Neural cell (in vitro differentiated cells): Measurements from ENCODE around the gene PTPRK. TPM values are rescaled to one million over a fixed set of nuclear protein-coding genes. Genes with fewer than 3 reads are reported as not detected.

Experiments
- H2AFZ ChIP-seq: fragments of 200-600, 300-800 bp; sonication (generic), shearing (Covaris generic); 2 replicates; pipeline ENCODE4 v1.6.0; 2014; ENCODE audit warnings: low read depth, mild to moderate bottlenecking, antibody characterized with exemption, low read length, moderate library complexity
- H3F3A ChIP-seq: fragments of 200-600 bp; shearing (Covaris generic); 2 replicates; pipeline ENCODE4 v1.6.1; 2016; ENCODE audit warnings: mild to moderate bottlenecking, moderate library complexity, mixed read lengths, antibody characterized with exemption, low read length; ENCODE audit not compliant: insufficient read depth, poor library complexity, severe bottlenecking
- H3K27ac ChIP-seq: fragments of 200-600, 300-800 bp; sonication (generic), shearing (Covaris generic); 2 replicates; pipeline ENCODE4 v1.5.1; 2014; ENCODE audit warnings: mild to moderate bottlenecking, low read length, moderate library complexity
- H3K27me3 ChIP-seq: fragments of 300-800, 200-600 bp; sonication (generic), shearing (Covaris generic); 2 replicates; pipeline ENCODE4 v1.6.0; 2014; ENCODE audit warnings: mild to moderate bottlenecking, low read depth, low read length, moderate library complexity; ENCODE audit not compliant: insufficient read depth
- H3K36me3 ChIP-seq: fragments of 300-800, 200-600 bp; sonication (generic), shearing (Covaris generic); 2 replicates; pipeline ENCODE4 v1.5.1; 2014; ENCODE audit warnings: mild to moderate bottlenecking, antibody characterized with exemption, low read length, moderate library complexity; ENCODE audit not compliant: insufficient read depth
- H3K4me2 ChIP-seq: fragments of 300-800, 200-600 bp; sonication (generic), shearing (Covaris generic); 2 replicates; pipeline ENCODE4 v1.6.0; 2014; ENCODE audit warnings: mild to moderate bottlenecking, low read length
- H3K4me3 ChIP-seq: fragments of 300-800, 200-600 bp; sonication (generic), shearing (Covaris generic); 2 replicates; pipeline ENCODE4 v1.5.1; 2014; ENCODE audit warnings: mild to moderate bottlenecking, low read length, moderate library complexity
- H3K79me2 ChIP-seq: fragments of 200-600 bp; shearing (Covaris generic); replicated peaks from 2 replicates; pipeline ENCODE4 v1.6.0; 2014; ENCODE audit warnings: mild to moderate bottlenecking, low read length, moderate library complexity; ENCODE audit not compliant: insufficient read depth
- H3K9ac ChIP-seq: fragments of 300-800, 200-600 bp; sonication (generic), shearing (Covaris generic); 2 replicates; pipeline ENCODE4 v1.6.1; 2016; ENCODE audit warnings: mild to moderate bottlenecking, low read length, mixed read lengths
- H3K9me2 ChIP-seq: fragments of 200-600 bp; shearing (Covaris generic); 2 replicates; pipeline ENCODE4 v1.6.1; 2016; ENCODE audit warnings: mild to moderate bottlenecking, low read length, mixed read lengths; ENCODE audit not compliant: insufficient read depth
- H3K9me3 ChIP-seq: fragments of 200-600, 300-800 bp; sonication (generic), shearing (Covaris generic); 2 replicates; pipeline ENCODE4 v1.6.1; 2016; ENCODE audit warnings: mild to moderate bottlenecking, mixed run types, low read length, moderate library complexity, mixed read lengths
- H4K20me1 ChIP-seq: fragments of 200-600 bp; shearing (Covaris generic); 2 replicates; pipeline ENCODE4 v1.6.1; 2016; ENCODE audit warnings: mild to moderate bottlenecking, mixed run types; ENCODE audit not compliant: insufficient read depth
- EP300 ChIP-seq: fragments of 450-650 bp; conservative IDR thresholded peaks from 2 replicates; pipeline ENCODE4 v1.6.1; 2014; ENCODE audit warnings: antibody characterized with exemption, mild to moderate bottlenecking, moderate library complexity; ENCODE audit not compliant: poor library complexity, severe bottlenecking
- EZH2 ChIP-seq: fragments of 200-600, 300-800 bp; shearing (Covaris generic), sonication (generic); IDR thresholded peaks from 2 replicates; pipeline ENCODE4 v1.6.1; 2014; ENCODE audit warnings: antibody characterized with exemption, low read length, borderline replicate concordance, mild to moderate bottlenecking; ENCODE audit not compliant: insufficient read depth, poor library complexity, severe bottlenecking
- MXI1 ChIP-seq: fragments of 450-650 bp; conservative IDR thresholded peaks from 2 replicates; pipeline ENCODE4 v1.6.1; 2014; ENCODE audit warnings: antibody characterized with exemption, mild to moderate bottlenecking; ENCODE audit not compliant: poor library complexity, severe bottlenecking
- POLR2AphosphoS5 ChIP-seq: IDR thresholded peaks from 2 replicates; pipeline ENCODE4 v1.6.1; 2012
- RAD21 ChIP-seq: fragments of 450-650 bp; conservative IDR thresholded peaks from 2 replicates; pipeline ENCODE4 v1.6.1; 2014; ENCODE audit warnings: antibody characterized with exemption, mild to moderate bottlenecking, moderate library complexity
- SMC3 ChIP-seq: fragments of 450-650 bp; conservative IDR thresholded peaks from 2 replicates; pipeline ENCODE4 v1.6.1; 2014; ENCODE audit warnings: antibody characterized with exemption, mild to moderate bottlenecking, moderate library complexity; ENCODE audit not compliant: poor library complexity
- TAF1 ChIP-seq: IDR thresholded peaks from 2 replicates; pipeline ENCODE4 v1.6.1; 2012; ENCODE audit warnings: low read depth
- polyA plus RNA-seq: library from polyadenylated mRNA; depleted of rRNA; stranded (reverse); fragments of >200 nt; gene quantifications from 2 replicates; pipeline ENCODE4 v1.2.3, GENCODE V29; 2014
- TF ChIP-seq, protein P1 (sequence below): IDR thresholded peaks from 2 replicates; pipeline ENCODE4 v1.6.1; 2012; ENCODE audit warnings: borderline replicate concordance
- TF ChIP-seq, protein P2 (sequence below): fragments of 450-650 bp; IDR thresholded peaks from 2 replicates; pipeline ENCODE4 v1.5.1; 2014; ENCODE audit warnings: antibody characterized with exemption, mild to moderate bottlenecking, moderate library complexity; ENCODE audit not compliant: poor library complexity, severe bottlenecking

The PTPRK gene
- polyA plus RNA-seq, 1 donor from 2014 or later: 10.4 TPM

DNA sequence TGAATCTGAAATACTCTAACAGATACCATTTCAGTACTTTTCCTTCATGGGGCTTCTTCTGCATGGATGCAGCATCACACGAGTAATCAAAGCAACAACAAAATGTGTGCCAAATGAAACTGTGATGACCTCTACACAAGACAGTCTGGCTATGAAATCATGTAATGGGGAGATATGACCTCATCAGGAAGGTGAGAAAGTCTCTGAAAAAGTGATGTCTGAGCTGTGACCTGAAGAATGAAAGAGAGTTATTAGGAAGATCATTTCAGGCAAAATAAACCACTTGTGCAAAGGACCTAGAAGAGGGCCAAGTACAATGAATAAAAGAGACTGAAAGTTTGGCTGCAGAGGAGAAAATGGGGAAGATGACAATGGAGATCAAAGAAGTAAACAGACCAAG is 182.8 kb downstream of the PTPRK start:
- TF ChIP-seq EP300 (no peak), RAD21 (no peak), MXI1 (no peak), TAF1 (no peak), EZH2 (no peak), SMC3 (no peak), POLR2AphosphoS5 (no peak)
- TF ChIP-seq, protein P1, sequence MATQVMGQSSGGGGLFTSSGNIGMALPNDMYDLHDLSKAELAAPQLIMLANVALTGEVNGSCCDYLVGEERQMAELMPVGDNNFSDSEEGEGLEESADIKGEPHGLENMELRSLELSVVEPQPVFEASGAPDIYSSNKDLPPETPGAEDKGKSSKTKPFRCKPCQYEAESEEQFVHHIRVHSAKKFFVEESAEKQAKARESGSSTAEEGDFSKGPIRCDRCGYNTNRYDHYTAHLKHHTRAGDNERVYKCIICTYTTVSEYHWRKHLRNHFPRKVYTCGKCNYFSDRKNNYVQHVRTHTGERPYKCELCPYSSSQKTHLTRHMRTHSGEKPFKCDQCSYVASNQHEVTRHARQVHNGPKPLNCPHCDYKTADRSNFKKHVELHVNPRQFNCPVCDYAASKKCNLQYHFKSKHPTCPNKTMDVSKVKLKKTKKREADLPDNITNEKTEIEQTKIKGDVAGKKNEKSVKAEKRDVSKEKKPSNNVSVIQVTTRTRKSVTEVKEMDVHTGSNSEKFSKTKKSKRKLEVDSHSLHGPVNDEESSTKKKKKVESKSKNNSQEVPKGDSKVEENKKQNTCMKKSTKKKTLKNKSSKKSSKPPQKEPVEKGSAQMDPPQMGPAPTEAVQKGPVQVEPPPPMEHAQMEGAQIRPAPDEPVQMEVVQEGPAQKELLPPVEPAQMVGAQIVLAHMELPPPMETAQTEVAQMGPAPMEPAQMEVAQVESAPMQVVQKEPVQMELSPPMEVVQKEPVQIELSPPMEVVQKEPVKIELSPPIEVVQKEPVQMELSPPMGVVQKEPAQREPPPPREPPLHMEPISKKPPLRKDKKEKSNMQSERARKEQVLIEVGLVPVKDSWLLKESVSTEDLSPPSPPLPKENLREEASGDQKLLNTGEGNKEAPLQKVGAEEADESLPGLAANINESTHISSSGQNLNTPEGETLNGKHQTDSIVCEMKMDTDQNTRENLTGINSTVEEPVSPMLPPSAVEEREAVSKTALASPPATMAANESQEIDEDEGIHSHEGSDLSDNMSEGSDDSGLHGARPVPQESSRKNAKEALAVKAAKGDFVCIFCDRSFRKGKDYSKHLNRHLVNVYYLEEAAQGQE: no peak
- TF ChIP-seq, protein P2, sequence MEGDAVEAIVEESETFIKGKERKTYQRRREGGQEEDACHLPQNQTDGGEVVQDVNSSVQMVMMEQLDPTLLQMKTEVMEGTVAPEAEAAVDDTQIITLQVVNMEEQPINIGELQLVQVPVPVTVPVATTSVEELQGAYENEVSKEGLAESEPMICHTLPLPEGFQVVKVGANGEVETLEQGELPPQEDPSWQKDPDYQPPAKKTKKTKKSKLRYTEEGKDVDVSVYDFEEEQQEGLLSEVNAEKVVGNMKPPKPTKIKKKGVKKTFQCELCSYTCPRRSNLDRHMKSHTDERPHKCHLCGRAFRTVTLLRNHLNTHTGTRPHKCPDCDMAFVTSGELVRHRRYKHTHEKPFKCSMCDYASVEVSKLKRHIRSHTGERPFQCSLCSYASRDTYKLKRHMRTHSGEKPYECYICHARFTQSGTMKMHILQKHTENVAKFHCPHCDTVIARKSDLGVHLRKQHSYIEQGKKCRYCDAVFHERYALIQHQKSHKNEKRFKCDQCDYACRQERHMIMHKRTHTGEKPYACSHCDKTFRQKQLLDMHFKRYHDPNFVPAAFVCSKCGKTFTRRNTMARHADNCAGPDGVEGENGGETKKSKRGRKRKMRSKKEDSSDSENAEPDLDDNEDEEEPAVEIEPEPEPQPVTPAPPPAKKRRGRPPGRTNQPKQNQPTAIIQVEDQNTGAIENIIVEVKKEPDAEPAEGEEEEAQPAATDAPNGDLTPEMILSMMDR: no peak
- Histone ChIP-seq H3K9me3 (no peaks in the 10 kb centered on the region), H3K27ac (no peak overlapping the region), H3K4me3 (no peak overlapping the region), H2AFZ (no peak overlapping the region), H3K36me3 (no peaks in the 10 kb centered on the region), H3K4me2 (no peak overlapping the region), H3K9ac (no peak overlapping the region), H3K9me2 (no peaks in the 10 kb centered on the region), H3F3A (no peaks in the 10 kb centered on the region), H3K27me3 (no peaks in the 10 kb centered on the region), H3K79me2 (no peaks in the 10 kb centered on the region), H4K20me1 (no peaks in the 10 kb centered on the region)

DNA sequence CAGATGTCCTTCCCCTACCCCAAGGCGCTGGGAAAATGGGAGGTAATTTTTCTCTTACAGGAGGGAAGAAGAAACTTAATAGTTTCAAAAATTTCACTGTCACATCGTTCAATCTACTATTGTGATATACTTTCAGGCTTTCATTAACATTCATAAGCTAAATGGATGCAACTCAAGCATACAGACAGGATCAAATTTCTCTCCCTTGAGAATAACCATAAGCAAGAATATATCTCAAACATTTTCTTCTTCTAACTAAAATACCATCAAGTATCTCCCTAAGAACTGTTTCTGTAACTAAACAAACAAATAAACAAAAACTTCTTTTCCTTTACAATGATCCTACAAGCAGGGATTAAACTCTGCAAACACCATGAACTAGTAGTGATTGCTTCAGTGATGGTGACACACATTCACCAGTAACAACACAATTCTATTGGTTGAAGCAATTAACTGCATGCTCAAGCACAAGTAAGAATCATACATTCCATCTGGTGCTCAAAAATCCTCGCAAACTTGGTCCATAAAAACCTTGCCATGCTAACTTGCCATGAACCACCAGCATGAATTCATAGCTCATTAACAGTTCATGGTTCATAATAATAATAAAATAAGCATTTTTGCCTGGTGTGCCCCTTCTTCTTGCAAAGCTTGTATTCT is 183.8 kb downstream of the PTPRK start:
- H3K9me2 ChIP-seq: no peaks in the 10 kb centered on the region
- no peak for TF ChIP-seq POLR2AphosphoS5
- TF ChIP-seq, protein P1: no peak
- H3K9me3 ChIP-seq: no peaks in the 10 kb centered on the region
- no peaks in the 10 kb centered on the region for H4K20me1 ChIP-seq
- H2AFZ ChIP-seq: no peak overlapping the region
- no peak overlapping the region for H3K4me3 ChIP-seq
- no peaks in the 10 kb centered on the region for H3K27me3 ChIP-seq
- no peaks in the 10 kb centered on the region for H3K36me3 ChIP-seq
- no peaks in the 10 kb centered on the region for H3K79me2 ChIP-seq
- no peaks in the 10 kb centered on the region for H3F3A ChIP-seq
- H3K4me2 ChIP-seq: no peak overlapping the region
- no peak overlapping the region for H3K9ac ChIP-seq
- H3K27ac ChIP-seq: no peak overlapping the region
